Epithelial cell of proximal tubule (primary cell): ENCODE measurements around the gene CSF1R. TPM values are rescaled to one million over a fixed set of nuclear protein-coding genes. Genes with fewer than 3 reads are reported as not detected.

Experiments
- DNase-seq: peaks from one replicate; pipeline ENCODE4 v3.0.0-alpha.2; 2011; ENCODE audit warnings: low read depth
- H3K4me3 ChIP-seq: 2 replicates; pipeline ENCODE4 v1.5.1; 2011; ENCODE audit warnings: low read depth, mild to moderate bottlenecking, low read length
- CTCF ChIP-seq: conservative IDR thresholded peaks from 2 replicates; pipeline ENCODE4 v1.5.1; 2012; ENCODE audit warnings: low read depth, mild to moderate bottlenecking, low read length
- total RNA-seq: library from RNA; depleted of rRNA; stranded (reverse); fragments of >200 nt; gene quantifications from 2 replicates; pipeline ENCODE4 v1.2.3, GENCODE V29; 2015

CSF1R gene
- total RNA-seq, 1 donor from 2014 or later = not detected

DNA sequence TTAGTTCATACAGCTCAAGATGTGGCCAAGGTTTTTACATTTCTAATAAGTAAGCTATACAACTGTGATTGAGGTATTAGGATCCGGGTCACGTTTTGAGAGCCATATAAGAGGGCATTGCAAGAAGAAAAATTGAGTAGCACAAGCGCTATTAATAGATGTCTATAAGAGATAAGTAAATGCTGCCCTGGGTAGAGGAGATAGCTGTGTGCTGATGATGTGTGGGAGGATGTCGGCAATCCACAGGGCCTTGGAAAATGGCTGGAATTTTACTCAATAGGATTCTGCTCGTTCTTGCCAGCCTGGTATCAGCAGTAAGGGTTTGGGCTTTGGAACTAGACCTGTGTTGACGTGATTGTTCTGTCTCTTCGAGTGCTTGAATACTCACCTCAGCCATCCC is 41.6 kb downstream of the CSF1R start:
- TF ChIP-seq CTCF = no peak
- H3K4me3 ChIP-seq = no peak overlapping the region
- DNase-seq = no peak

DNA sequence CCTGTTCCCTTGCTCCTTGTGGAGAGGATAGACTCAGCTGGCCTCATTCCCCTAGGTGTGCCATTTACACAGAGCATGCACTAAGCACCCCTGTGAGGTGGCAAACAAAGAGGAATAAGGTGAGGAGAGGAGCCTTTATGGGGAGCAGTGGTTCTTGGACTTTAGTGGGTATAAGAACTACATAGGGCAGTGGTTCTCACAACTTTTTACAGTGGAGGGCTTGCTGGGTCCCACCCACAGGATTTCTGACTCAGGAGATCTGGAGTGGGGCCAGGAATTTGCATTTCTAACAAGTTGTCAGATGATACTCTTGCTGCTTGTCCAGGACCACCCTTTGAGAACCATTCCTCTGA is 42.0 kb downstream of the CSF1R start:
- no peak for DNase-seq
- no peak overlapping the region for H3K4me3 ChIP-seq
- no peak for TF ChIP-seq CTCF

DNA sequence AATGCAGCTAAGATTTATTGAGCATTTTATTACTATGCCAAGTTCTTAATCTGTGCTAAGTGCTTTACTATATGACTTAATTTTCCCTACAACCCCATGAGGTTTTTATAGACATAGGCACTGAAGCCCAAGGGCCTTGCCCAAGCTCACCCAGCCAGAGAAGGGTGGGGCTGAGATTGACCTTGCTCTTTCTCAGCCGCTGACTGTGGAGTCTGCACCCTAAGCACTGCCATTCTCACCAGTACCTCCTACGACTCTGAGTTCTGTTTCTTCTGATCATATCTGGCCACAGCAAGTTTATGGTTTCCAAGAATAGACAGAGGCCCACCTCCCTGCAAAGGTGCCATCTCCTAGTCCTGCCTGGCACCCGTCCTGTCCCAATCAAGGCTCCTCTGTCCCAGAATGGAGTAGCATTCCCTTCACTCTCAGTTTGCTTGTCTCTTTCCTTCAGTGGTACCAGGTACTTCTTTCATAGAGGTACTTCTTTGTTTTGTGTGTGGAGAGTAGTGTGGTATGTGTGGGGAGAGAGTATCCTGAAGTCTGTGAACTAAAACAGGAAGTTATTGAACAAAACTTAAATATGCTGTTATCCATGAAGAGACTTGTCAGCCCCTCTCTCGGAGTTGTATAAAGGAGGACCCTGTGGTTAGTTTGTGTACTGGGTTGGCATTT is 42.6 kb downstream of the CSF1R start:
- no peak for TF ChIP-seq CTCF
- no peak overlapping the region for H3K4me3 ChIP-seq
- no peak for DNase-seq

DNA sequence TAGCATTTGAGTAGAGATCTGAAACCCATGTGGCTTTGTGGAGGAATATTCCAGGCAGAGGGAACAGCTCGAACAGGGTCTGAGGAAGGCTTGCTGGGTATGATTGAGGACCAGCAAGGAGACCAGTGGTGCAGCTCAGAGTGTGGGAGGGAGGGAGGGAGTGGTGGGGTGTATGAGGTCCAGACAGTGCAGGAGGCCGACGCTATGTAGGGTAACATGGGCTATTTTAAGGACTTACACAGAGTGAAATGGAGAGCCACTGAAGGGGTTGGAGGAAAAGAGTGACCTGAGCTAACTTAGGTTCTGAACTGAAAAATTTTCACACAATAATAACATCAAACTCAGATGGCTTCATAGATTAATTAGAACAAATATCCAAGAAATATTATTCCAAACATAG is 43.9 kb downstream of the CSF1R start:
- DNase-seq = no peak
- no peak for TF ChIP-seq CTCF
- H3K4me3 ChIP-seq = no peak overlapping the region

- no peak for DNase-seq
- TF ChIP-seq CTCF = no peak
- no peak overlapping the region for H3K4me3 ChIP-seq
Measured at GRCh38 chr5:150038547-150038946, 47.8 kb downstream of the CSF1R start.

DNA sequence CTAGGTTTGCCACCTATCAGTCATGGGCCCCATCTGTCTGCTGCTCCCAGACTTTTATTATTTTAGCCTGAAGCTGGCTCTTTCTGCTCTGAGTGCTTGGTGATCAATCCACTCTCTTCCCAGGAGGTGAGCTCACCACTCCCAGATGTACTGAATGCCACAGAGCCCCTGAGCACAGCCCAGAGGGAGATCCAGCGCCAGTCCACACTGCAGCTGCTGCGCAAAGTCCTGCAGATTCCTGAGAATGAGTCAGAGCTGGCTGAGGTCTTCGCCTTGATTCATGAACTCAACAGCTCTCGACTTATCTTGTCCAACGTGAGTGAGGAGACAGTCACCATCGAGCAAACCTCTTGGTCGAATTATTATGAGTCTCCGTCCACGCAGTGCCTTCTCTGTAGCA is 49.8 kb downstream of the CSF1R start:
- no peak overlapping the region for H3K4me3 ChIP-seq
- no peak for TF ChIP-seq CTCF
- DNase-seq = no peak

DNA sequence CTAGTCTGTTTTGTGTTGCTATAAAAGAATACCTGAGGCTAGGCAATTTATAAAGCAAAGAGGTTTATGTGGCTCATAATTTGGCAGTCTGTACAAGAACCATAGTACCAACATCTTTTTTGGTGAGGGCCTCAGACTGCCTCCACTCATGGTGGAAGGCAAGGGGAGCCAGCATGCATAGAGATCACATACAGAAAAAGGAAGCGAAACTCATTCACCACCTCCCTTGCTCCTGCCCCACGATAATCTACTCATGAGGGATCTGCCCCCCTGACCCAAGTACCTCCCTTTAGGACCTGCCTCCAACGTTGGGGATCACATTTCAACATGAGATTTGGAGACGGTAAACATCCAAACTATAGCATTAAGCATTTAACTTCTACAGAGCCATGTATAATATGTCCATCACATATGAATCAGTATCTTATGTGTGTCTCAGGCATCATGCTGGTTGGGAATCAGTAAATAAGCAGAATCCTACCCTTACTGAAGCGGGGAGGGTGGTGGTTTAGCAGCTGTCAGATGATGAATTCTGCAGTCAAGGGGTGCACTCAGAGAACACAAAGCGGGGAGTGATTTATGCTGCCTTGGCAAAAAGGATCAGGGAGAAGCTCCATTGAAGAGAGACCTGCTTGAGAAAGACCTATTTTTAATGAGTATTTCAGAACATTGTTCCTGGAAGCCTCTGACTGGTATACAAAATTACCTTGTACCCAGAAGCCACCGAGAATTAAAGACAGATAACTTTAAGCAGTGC is 51.0 kb downstream of the CSF1R start:
- DNase-seq = no peak
- H3K4me3 ChIP-seq = no peak overlapping the region
- TF ChIP-seq CTCF = no peak
